GM08714 (cell line): ENCODE measurements around the gene SCUBE1.

Source experiments
- H3K4me3 ChIP-seq: fragments of 200-500 bp; sonication (Bioruptor generic); 2 replicates; pipeline ENCODE4 v1.5.1; 2014; ENCODE audit warnings: mild to moderate bottlenecking, low read length, inconsistent platforms
- ZNF274 ChIP-seq: IDR thresholded peaks from 2 replicates; pipeline ENCODE4 v1.6.1; 2012; ENCODE audit warnings: mild to moderate bottlenecking, low read depth, low read length

Gene SCUBE1

DNA sequence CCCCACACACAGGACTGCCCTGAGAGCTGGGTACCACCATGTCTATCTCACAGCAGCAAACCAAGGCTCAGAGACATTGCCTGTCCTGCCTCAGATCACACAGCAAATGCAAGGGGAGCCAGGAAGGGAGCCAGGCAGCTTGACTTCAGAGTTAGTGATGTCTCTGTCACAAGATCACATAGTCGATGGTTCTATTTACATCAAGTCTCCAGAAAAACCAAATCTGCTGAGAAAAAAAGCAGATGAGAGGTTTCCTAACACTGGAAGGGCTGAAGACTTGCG, 16.1 kb downstream of the SCUBE1 start:
- no peak overlapping the region for H3K4me3 ChIP-seq
- no peak for TF ChIP-seq ZNF274

DNA sequence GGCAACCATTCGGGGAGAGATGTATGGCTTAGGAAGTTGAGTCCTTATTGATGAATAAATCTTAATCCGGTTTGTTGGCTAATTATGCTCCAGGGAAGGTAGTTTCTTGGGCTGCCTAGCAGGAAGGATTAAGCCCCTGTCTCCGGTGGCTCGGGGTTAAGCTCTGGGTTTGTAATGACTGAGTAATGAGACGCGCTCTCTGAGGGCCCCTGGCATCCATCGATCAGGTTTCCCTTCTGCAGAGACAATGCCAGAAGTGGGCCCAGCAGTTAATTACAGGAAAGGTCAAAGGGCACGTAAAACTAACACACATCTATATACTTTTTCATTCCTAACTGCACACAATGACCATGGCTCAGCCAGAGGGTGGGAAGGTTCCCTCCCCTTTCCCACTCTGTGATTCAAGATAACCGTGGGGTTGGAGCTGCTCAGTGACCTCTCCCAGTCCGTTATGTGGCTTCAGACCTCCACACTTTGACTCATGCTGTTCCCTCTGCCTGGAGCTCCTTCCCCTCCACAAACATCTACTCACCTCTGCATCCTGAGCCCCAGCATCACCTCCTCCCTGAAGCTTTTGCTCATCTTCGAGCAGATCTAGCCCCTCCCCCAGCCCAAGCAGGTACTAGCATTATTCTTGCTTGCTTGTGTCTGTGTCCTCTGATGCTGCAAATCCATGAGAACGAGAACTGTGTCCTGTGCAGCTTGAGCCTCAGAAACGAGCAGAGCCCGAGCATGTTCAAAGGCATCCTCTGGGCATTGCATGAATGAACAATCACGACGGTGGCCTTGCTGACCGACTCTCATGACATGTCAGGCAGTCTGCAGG, 16.6 kb downstream of the SCUBE1 start:
- no peak for TF ChIP-seq ZNF274

DNA sequence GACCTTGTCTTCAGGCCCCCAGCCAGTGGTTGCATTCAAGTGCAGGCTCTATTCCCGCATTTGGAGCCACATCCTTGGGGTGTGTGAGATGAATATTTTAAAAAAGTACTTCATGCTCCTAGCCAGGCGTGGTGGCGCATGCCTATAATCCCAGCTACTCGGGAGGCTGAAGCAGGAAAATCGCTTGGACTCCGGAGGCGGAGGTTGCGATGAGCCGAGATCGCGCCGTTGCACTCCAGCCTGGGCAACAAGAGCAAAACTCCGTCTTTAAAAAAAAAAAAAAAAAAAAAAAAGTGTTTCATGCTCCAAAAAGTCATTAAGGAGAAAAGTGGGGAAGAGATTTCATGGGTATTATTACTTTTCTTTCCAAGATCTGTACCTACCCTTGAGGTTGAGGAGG, 18.0 kb downstream of the SCUBE1 start:
- no peak overlapping the region for H3K4me3 ChIP-seq
- no peak for TF ChIP-seq ZNF274

More for the DNA sequence above, 16.6 kb downstream of the SCUBE1 start:
- no peak overlapping the region for H3K4me3 ChIP-seq

DNA sequence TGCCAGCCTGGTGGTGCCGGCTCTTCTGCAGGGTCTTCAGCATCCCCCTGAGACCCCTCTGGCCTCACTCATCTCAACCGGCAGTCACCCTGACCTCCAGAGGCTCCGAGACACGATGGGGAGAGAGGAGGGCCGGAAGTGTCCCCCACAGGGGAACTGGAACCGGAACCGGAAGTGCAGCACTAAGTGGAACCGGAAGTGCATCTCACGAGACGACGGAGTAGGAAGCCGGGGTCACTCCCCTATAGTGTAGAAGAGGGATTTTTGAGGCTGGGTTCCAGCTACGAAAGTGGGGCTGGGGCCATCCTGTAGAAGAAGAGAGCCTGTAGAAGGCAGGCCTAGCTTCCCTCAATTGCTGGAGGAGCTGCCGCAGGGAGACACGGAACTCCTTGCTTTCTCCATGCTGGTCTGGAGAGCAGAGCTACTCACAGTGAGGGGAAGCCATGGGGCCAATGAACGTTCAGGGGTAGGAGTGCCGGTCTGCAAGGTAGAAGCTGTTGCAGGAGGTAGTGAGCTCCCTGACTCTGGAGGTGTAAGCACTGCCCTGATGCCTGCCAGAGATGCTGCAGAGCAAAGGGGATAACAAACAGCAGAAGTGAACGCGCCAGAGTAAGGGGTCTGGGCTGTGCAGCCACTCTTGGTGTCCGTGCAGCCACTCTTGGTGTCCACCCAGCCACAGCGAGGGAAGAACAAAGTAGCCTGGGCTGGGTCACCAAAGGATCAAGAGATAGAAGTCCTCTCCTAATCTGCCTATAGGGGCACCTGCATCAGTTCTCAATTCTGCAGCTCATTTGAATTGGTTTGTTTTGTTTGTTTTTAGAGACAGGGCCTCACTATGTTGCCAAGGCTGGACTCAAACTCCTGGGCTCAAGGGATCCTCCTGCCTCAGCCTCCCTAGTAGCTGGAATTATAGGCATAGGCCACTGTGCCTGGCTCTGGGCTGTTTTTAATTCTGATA, 21.9 kb downstream of the SCUBE1 start:
- no peak for TF ChIP-seq ZNF274
- no peak overlapping the region for H3K4me3 ChIP-seq

DNA sequence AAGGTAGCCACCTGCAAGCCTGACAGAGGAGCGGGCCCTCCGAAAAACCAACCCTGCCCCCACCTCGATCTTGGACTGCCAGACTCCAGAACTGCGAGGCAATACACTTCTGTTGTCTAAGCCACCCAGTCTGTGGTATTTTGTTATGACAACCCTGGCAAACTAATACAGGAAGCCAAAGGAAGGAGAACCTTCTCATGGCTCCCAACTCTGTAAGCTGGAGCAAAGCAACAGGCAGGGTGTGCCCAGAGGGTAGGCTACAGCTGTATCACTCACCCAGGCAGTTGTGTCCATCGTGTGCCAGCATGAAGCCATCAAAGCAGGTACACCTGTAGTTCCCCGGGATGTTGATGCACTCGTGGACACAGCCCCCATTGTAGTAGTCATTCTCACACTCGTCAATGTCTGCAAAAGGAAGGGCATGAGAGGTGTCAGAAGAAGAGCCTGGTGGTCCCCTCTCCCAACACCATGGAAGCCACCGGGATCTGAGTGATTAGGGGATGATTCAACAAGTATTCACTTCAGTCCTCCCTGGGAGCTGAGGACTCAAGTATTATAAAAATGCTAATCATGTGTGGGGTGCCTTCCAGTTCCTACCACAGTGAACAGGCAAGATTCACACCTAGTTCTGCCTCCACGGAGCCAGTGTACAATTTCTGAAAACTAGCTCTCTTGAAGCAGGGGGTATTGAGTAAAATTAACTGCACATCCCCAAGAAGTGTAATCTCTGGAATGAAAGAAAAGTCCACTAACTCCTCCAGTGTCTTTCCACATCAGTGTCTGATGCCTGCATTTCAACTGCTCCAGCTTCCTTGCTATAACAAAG, 23.3 kb downstream of the SCUBE1 start:
- no peak overlapping the region for H3K4me3 ChIP-seq
- TF ChIP-seq ZNF274 = no peak

DNA sequence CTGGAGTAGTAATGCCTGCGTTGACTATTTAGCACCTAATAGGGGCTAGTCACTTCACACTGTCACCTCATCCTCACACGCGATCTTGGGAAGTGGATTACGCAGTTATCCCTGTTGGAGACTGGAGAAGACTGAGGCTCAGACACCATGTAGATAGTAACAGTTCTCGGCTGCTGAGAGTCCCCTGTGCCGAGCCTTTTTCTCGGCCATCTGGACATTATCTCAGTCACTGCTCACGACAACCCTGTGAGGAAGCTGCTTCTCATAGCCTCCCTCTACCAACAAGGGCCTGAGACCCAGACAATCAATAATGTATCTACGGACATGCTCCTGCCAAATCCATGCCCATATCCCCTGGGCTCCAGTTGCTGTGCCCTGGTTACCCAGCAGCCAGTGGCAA, 25.9 kb downstream of the SCUBE1 start:
- TF ChIP-seq ZNF274 = no peak
- H3K4me3 ChIP-seq = no peak overlapping the region

DNA sequence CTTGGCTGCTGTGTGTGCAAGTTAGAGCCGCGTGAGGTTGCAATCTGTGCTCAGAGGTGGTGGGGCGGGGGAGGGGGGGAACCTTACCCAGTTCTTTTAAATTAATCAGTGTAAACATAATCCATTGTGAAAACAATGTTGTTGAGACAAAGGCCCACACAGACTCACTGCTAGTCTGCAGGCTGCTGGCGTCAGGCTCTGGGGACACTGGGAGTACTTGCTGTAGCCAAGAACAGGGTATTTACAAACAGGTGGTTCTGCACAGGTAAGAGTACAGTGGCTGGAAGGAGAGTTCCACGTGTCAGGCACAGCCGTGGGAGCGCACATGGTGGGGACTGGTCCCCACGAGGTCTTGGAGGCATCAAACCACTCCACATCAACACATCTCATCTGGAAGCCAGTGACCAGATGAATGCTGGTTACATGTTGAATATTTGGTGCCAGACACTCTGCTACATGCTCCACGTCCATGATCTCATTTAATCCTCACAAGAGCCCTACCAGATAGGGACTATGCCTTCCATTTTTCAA, 27.4 kb downstream of the SCUBE1 start:
- no peak overlapping the region for H3K4me3 ChIP-seq
- TF ChIP-seq ZNF274 = no peak

DNA sequence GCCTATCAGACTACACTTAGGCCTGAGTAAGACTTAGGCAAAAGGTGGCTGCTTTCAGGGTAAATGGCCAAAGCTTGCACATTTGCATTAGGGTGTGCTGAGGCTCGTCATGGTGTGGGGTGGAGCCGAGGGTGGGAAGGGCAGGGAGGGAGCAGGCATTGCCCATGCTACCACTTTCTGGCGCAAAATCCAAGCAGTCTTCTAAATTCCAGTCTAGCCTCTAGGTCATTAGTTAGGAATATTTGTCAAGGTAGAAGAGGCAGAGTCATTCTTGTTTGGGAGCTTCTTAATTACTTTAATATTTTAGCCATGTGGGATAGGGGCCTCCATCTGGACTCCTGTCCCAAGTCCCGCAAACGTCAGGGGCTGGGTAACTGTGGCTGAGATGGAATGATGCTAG, 28.6 kb downstream of the SCUBE1 start:
- TF ChIP-seq ZNF274 = no peak
- no peak overlapping the region for H3K4me3 ChIP-seq

DNA sequence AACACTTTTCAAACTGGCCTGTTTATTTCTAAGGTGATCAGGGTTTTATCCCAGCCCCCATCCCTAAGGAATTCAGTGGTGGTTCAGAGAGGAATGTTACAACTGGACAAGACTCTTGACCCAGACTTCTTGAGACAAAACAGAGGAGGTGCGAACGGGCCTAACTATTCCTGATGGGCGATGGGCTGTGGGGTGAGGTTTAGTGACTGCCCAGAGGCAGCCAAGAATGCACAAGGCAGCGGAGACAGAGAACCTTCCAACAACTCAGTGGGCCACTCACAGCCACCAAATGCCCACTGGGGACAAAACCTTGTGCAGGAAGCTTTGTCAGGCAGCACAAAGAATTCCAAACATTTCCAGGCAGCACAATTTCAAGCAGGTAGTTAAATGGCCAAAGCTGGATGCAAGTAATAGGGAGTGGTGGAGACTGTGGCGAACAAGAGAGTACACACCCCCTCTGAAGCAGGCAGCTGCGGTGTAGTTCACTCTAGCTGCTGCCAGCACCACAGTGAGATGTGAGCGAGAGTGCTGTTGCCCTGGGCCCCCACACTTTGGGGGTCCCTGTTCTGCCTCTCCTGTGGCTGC, 29.2 kb downstream of the SCUBE1 start:
- TF ChIP-seq ZNF274 = no peak
- H3K4me3 ChIP-seq = no peak overlapping the region

DNA sequence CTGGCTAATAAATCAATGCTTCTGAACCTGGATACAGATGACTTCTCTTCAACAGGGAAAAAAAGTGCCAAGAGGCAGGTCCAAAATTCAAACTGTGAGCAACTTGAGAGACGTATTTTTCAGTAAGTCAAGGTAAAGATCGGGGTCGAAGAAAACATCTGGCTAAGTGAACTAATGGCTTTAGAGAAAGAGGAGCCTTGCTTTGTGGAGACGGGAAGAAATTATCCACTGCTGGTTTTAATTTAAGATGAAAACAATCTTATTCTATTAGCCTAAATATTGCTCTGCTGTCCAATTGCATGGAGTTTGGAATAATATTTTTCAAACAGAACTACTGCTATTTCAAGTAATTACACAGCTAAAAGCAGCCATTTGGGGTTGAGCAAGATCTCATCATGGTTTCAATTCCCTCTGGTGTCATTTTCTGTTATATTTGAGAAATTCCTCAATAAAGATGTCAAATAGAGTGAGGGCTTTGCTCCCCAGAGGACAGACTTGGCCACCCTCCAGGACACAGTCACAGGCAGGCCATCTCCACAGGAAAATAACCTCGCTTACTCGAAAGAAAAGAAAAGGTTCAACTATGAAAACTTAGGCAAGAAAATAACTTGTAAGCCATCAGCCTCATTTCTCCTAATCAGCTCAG, 29.8 kb downstream of the SCUBE1 start:
- no peak overlapping the region for H3K4me3 ChIP-seq
- TF ChIP-seq ZNF274 = no peak

DNA sequence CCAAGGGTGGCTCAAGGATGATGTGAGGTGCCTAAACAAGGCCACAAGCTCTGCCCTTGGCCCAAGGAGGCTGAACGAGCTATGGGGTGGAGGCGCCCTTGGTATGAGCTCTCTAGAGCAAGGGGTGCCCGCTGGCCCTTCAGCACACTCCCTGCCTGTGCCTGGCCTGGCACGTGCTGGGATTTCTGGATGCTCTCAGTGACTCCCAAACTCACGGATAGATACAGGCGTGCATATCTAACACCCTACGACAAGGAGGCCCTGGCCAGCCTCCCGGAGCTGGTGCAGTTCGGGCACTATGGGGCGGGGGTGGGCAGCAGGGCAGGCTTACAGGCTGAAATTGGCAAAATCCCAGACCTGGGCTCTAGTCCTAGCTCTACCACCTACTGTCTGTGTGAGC, 30.6 kb downstream of the SCUBE1 start:
- no peak for TF ChIP-seq ZNF274
- H3K4me3 ChIP-seq = no peak overlapping the region

DNA sequence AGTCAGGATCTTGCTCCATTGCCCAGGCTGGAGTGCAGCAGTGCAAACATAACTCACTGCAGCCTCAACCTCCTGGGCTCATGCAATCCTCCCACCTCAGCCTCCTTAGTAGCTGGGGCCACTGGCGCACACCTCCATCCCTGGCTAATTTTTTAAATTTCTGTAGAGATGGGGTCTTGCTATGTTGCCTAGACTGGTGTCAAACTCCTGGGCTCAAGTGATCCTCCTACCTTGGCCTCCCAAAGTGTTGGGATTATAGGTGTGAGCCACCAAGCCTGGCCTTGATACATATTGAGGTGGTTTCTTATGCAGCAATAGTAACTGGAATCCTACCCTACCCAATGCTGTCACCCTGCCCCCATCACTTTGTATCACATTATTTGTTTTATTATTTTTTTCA, 32.4 kb downstream of the SCUBE1 start:
- TF ChIP-seq ZNF274 = no peak
- no peak overlapping the region for H3K4me3 ChIP-seq

DNA sequence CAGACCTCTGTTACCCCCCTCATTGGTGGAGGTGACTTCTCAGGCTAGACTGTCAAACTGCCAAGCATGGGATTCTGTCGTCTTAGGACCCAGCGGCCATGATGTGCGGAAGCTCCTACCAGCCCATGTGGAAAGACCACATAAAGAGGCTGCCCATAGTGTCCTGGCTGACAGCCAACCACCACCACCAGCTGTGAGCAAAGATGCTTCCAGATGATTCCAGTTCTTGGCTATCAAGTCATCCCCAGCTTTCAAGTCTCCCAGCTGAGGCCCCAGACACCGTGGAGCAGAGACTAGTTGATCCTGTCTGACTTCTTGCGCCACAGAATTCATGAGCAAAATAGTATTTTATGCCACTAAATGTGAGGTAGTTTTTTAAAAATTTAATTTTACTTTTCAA, 32.9 kb downstream of the SCUBE1 start:
- H3K4me3 ChIP-seq = no peak overlapping the region
- no peak for TF ChIP-seq ZNF274
